HepG2 (cell line): Measurements from ENCODE around the gene TBKBP1. TPM values are rescaled to one million over a fixed set of nuclear protein-coding genes. Genes with fewer than 3 reads are reported as not detected.

ENCODE experiments used
- ARID2 ChIP-seq: sonication (generic); formaldehyde crosslinking; IDR thresholded peaks from 2 replicates; pipeline ENCODE4 v1.8.1; 2022; ENCODE audit warnings: mild to moderate bottlenecking, missing genetic modification reagents, borderline replicate concordance
- ATF7-NPFF ChIP-seq: sonication (generic); formaldehyde crosslinking; IDR thresholded peaks from 2 replicates; pipeline ENCODE4 v1.8.1; 2023; ENCODE audit warnings: mild to moderate bottlenecking, low read depth, missing genetic modification reagents, moderate library complexity
- ELF1 ChIP-seq: sonication (generic); formaldehyde crosslinking; IDR thresholded peaks from 2 replicates; pipeline ENCODE4 v1.4.0; 2020; ENCODE audit warnings: missing genetic modification reagents
- FOXC1 ChIP-seq: sonication (generic); formaldehyde crosslinking; IDR thresholded peaks from 2 replicates; pipeline ENCODE4 v1.8.0; 2022; ENCODE audit warnings: mild to moderate bottlenecking, missing genetic modification reagents, borderline replicate concordance
- HOXA9 ChIP-seq: sonication (generic); formaldehyde crosslinking; IDR thresholded peaks from 2 replicates; pipeline ENCODE4 v1.8.1; 2022; ENCODE audit warnings: missing genetic modification reagents, mild to moderate bottlenecking, moderate library complexity, borderline replicate concordance
- MXD4 ChIP-seq: IDR thresholded peaks from 2 replicates; pipeline ENCODE4 v1.6.1; 2016; ENCODE audit warnings: mild to moderate bottlenecking, missing biosample characterization, missing genetic modification reagents
- SALL1 ChIP-seq: sonication (generic); formaldehyde crosslinking; IDR thresholded peaks from 2 replicates; pipeline ENCODE4 v1.8.0; 2022; ENCODE audit warnings: mild to moderate bottlenecking, missing genetic modification reagents
- ZC3H13 ChIP-seq: sonication (generic); formaldehyde crosslinking; IDR thresholded peaks from 2 replicates; pipeline ENCODE4 v1.8.1; 2023; ENCODE audit warnings: mild to moderate bottlenecking, missing genetic modification reagents, moderate library complexity
- ZNF253 ChIP-seq: sonication (generic); formaldehyde crosslinking; IDR thresholded peaks from 2 replicates; pipeline ENCODE4 v1.8.0; 2022; ENCODE audit warnings: mild to moderate bottlenecking, missing genetic modification reagents, borderline replicate concordance
- ZNF281 ChIP-seq: sonication (generic); formaldehyde crosslinking; IDR thresholded peaks from 2 replicates; pipeline ENCODE4 v1.4.0; 2020; ENCODE audit warnings: missing genetic modification reagents, borderline replicate concordance
- ZNF432 ChIP-seq: sonication (generic); formaldehyde crosslinking; IDR thresholded peaks from 2 replicates; pipeline ENCODE4 v1.5.0; 2020; ENCODE audit warnings: missing genetic modification reagents, mild to moderate bottlenecking, borderline replicate concordance
- ZNF687 ChIP-seq: sonication (generic); formaldehyde crosslinking; IDR thresholded peaks from 2 replicates; pipeline ENCODE4 v1.5.1; 2020; ENCODE audit warnings: mild to moderate bottlenecking, missing genetic modification reagents, moderate library complexity
- ZNF777 ChIP-seq: sonication (generic); formaldehyde crosslinking; IDR thresholded peaks from 2 replicates; pipeline ENCODE4 v1.4.0; 2020; ENCODE audit warnings: missing genetic modification reagents
- polyA plus RNA-seq, 8 experiments: library from polyadenylated mRNA; depleted of rRNA in 3 of 8; stranded (reverse) in 7 of 8; unstranded in 1 of 8; fragments of >200 nt; fragmentation: Illumina TruSeq in 4 of 8; extraction: Trizol in 4 of 8; gene quantifications; 2 replicates each; pipeline versions ENCODE4 v1.2.1 to v1.2.3, GENCODE V29; 2011 to 2016; ENCODE audit warnings: low read depth in 4 of 8, missing spikeins in 1 of 8, mixed read lengths in 1 of 8; ENCODE audit not compliant: insufficient read depth in 1 of 8
- total RNA-seq, 5 experiments: library from RNA; depleted of rRNA; stranded (reverse); fragments of >200 nt; fragmentation: Illumina TruSeq; extraction: Trizol; gene quantifications; 2 replicates each; pipeline ENCODE4 v1.2.3, GENCODE V29; 2016; ENCODE audit warnings: low read depth in 1 of 5
- TF ChIP-seq, protein P1 (sequence below): sonication (generic); formaldehyde crosslinking; IDR thresholded peaks from 2 replicates; pipeline ENCODE4 v1.4.0; 2020; ENCODE audit warnings: missing genetic modification reagents
- TF ChIP-seq, protein P2 (sequence below): sonication (generic); formaldehyde crosslinking; IDR thresholded peaks from 2 replicates; pipeline ENCODE4 v1.4.0; 2020; ENCODE audit warnings: missing genetic modification reagents, borderline replicate concordance

The TBKBP1 gene
- total and polyA plus RNA-seq, 2 of the 13 experiments (the other 11 are each of a cell fraction or from before 2014, with no cell fraction given) = 2.6 to 7.0 TPM

- TF ChIP-seq ZNF687 (CRISPR knock-in tag) (peak; percentile 52), HOXA9 (CRISPR knock-in tag) (0 out of 2 replicates have a peak, but pooled peaks have one; percentile 31), ELF1 (CRISPR knock-in tag) (no peak), ZNF432 (CRISPR knock-in tag) (no peak), ATF7-NPFF (CRISPR knock-in tag) (no peak), FOXC1 (CRISPR knock-in tag) (0 out of 2 replicates have a peak, but pooled peaks have one; percentile 26), ZNF777 (CRISPR knock-in tag) (peak; percentile 92), SALL1 (0 out of 2 replicates have a peak, but pooled peaks have one; percentile 8), ZNF253 (CRISPR knock-in tag) (no peak), ZNF281 (0 out of 2 replicates have a peak, but pooled peaks have one; percentile 8), ZC3H13 (CRISPR knock-in tag) (0 out of 2 replicates have a peak, but pooled peaks have one; percentile 28), ARID2 (peak; percentile 37; the same call in 1 of the 2 replicates), MXD4 (CRISPR knock-in tag) (0 out of 2 replicates have a peak, but pooled peaks have one; percentile 45)
- TF ChIP-seq, protein P1, sequence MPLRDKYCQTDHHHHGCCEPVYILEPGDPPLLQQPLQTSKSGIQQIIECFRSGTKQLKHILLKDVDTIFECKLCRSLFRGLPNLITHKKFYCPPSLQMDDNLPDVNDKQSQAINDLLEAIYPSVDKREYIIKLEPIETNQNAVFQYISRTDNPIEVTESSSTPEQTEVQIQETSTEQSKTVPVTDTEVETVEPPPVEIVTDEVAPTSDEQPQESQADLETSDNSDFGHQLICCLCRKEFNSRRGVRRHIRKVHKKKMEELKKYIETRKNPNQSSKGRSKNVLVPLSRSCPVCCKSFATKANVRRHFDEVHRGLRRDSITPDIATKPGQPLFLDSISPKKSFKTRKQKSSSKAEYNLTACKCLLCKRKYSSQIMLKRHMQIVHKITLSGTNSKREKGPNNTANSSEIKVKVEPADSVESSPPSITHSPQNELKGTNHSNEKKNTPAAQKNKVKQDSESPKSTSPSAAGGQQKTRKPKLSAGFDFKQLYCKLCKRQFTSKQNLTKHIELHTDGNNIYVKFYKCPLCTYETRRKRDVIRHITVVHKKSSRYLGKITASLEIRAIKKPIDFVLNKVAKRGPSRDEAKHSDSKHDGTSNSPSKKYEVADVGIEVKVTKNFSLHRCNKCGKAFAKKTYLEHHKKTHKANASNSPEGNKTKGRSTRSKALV = peak; percentile 96
- TF ChIP-seq, protein P2, sequence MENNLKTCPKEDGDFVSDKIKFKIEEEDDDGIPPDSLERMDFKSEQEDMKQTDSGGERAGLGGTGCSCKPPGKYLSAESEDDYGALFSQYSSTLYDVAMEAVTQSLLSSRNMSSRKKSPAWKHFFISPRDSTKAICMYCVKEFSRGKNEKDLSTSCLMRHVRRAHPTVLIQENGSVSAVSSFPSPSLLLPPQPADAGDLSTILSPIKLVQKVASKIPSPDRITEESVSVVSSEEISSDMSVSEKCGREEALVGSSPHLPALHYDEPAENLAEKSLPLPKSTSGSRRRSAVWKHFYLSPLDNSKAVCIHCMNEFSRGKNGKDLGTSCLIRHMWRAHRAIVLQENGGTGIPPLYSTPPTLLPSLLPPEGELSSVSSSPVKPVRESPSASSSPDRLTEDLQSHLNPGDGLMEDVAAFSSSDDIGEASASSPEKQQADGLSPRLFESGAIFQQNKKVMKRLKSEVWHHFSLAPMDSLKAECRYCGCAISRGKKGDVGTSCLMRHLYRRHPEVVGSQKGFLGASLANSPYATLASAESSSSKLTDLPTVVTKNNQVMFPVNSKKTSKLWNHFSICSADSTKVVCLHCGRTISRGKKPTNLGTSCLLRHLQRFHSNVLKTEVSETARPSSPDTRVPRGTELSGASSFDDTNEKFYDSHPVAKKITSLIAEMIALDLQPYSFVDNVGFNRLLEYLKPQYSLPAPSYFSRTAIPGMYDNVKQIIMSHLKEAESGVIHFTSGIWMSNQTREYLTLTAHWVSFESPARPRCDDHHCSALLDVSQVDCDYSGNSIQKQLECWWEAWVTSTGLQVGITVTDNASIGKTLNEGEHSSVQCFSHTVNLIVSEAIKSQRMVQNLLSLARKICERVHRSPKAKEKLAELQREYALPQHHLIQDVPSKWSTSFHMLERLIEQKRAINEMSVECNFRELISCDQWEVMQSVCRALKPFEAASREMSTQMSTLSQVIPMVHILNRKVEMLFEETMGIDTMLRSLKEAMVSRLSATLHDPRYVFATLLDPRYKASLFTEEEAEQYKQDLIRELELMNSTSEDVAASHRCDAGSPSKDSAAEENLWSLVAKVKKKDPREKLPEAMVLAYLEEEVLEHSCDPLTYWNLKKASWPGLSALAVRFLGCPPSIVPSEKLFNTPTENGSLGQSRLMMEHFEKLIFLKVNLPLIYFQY (CRISPR knock-in tag) = 0 out of 2 replicates have a peak, but pooled peaks have one; percentile 23
Measured at GRCh38 chr17:47733047-47733673, 39.2 kb downstream of the TBKBP1 start, which contains the start of gene TBX21 (continued).
